GM21529 (cell line): ENCODE results near the gene UBTF.

Experiments used
- ATAC-seq: cut with Tn5 transposase; IDR thresholded peaks from one replicate; pipeline ENCODE4 v1.9.1; 2021; ENCODE audit not compliant: unreplicated experiment

The UBTF gene

GRCh38 chr17:44197980-44198720, 21.3 kb downstream of the UBTF start:
- ATAC-seq = no peak

GRCh38 chr17:44197107-44197506, 22.4 kb downstream of the UBTF start:
- ATAC-seq = no peak

- ATAC-seq = no peak
Observed at GRCh38 chr17:44193326-44194084, 26.0 kb downstream of the UBTF start.

GRCh38 chr17:44192750-44193149, 26.7 kb downstream of the UBTF start:
- no peak for ATAC-seq

- no peak for ATAC-seq
Observed at GRCh38 chr17:44191941-44192496, 27.5 kb downstream of the UBTF start.

GRCh38 chr17:44191369-44191768, 28.1 kb downstream of the UBTF start:
- ATAC-seq = no peak

- ATAC-seq = no peak
Observed at GRCh38 chr17:44190481-44190880, 29.0 kb downstream of the UBTF start.

GRCh38 chr17:44188576-44189403, 30.7 kb downstream of the UBTF start:
- ATAC-seq = no peak

- peak; percentile 42 for ATAC-seq
Observed at GRCh38 chr17:44187131-44187899, 32.2 kb downstream of the UBTF start.

- peak; percentile 81 for ATAC-seq
Observed at GRCh38 chr17:44186307-44187130, 33.0 kb downstream of the UBTF start, which contains the start of gene TMUB2. Gene TMUB2, plus strand, starts transcription at chr17:44186972. Its CDS starts 737 bp downstream, at chr17:44187709.

GRCh38 chr17:44184212-44184810, 35.2 kb downstream of the UBTF start:
- ATAC-seq = no peak

GRCh38 chr17:44183024-44183423, 36.5 kb downstream of the UBTF start:
- ATAC-seq = no peak

- no peak for ATAC-seq
Observed at GRCh38 chr17:44178133-44178532, 41.3 kb downstream of the UBTF start.

GRCh38 chr17:44177640-44178039, 41.8 kb downstream of the UBTF start:
- ATAC-seq = no peak

- no peak for ATAC-seq
Observed at GRCh38 chr17:44176671-44177501, 42.6 kb downstream of the UBTF start.

- no peak for ATAC-seq
Observed at GRCh38 chr17:44176257-44176656, 43.2 kb downstream of the UBTF start.

GRCh38 chr17:44174427-44174826, 45.0 kb downstream of the UBTF start:
- ATAC-seq = no peak

- ATAC-seq = no peak
Observed at GRCh38 chr17:44171931-44172455, 47.5 kb downstream of the UBTF start.
